Adrenal gland (tissue), 12 donors: ENCODE results near the gene SCARF2. TPM values are rescaled to one million over a fixed set of nuclear protein-coding genes. Genes with fewer than 3 reads are reported as not detected.
"Not testable (repeated sequence)": the region's sequence is repeated elsewhere in the genome, so short reads cannot be mapped to it uniquely, and the experiment has no call there.

Source experiments
- DNase-seq, 7 donors: peaks; one replicate each; pipeline ENCODE4 v3.0.0-alpha.2; 2019 to 2020
- H3K27ac ChIP-seq, 5 donors: fragments of 200-600 bp; sonication (generic) in 4 of 5; 1 replicate in 3 of 5; 2 replicates in 2 of 5; pipeline versions ENCODE4 v1.5.1 to v1.8.0; 2016 to 2020; ENCODE audit warnings: mild to moderate bottlenecking in 1 of 5
- H3K27me3 ChIP-seq: fragments of 200-600 bp; 2 replicates; pipeline ENCODE4 v1.8.0; 2021
- H3K36me3 ChIP-seq, 2 donors: fragments of 200-600 bp; replicated peaks in 1 of 2; 1 replicate in 1 of 2; 2 replicates in 1 of 2; pipeline versions ENCODE4 v1.5.1 to v1.8.0; 2018 to 2022
- H3K4me1 ChIP-seq, 2 donors: fragments of 200-600 bp; replicated peaks in 1 of 2; 1 replicate in 1 of 2; 2 replicates in 1 of 2; pipeline versions ENCODE4 v1.5.1 to v1.8.0; 2018 to 2021
- H3K4me3 ChIP-seq, 4 donors: fragments of 200-600 bp; sonication (generic) in 3 of 4; one replicate each; pipeline ENCODE4 v1.5.1; 2016 to 2018
- H3K9me3 ChIP-seq, 3 donors: fragments of 200-600 bp; sonication (generic) in 1 of 3; replicated peaks in 1 of 3; 1 replicate in 2 of 3; 2 replicates in 1 of 3; pipeline versions ENCODE4 v1.5.1 to v1.8.0; 2016 to 2021
- CTCF ChIP-seq, 6 experiments: fragments of 450-650 bp in 4 of 6; fragments of 200-600 bp in 2 of 6; sonication (generic) in 1 of 6; IDR thresholded peaks; 1 replicate in 5 of 6; 2 replicates in 1 of 6; pipeline versions ENCODE4 v1.5.1 to v1.8.0; 2016 to 2021; ENCODE audit warnings: antibody characterized with exemption in 6 of 6, mild to moderate bottlenecking in 2 of 6, moderate library complexity in 1 of 6
- POLR2A ChIP-seq, 2 donors: fragments of 450-650 bp; IDR thresholded peaks; one replicate each; pipeline ENCODE4 v1.6.1; 2017; ENCODE audit warnings: antibody characterized with exemption in 2 of 2, mild to moderate bottlenecking in 2 of 2, moderate library complexity in 1 of 2
- WGBS, 4 donors: extraction: QIAGEN DNeasy Blood & Tissue Kit in 2 of 4; methylation state at CpG; one replicate each; pipeline versions ENCODE4 v1.1.5 to v1.1.7; 2013 to 2017; 5-methylcytosine and 5-hydroxymethylcytosine counted together
- intact Hi-C, 2 donors: fragments of 100-400 bp; cut with DNase I; formaldehyde crosslinking; loops; one replicate each; pipeline versions ENCODE4 v1.14.1 to v1.15.0; 2022 to 2023
- polyA plus RNA-seq, 3 donors: library from polyadenylated mRNA; stranded (reverse); fragments of 200-250 nt in 2 of 3; fragments of 350-450 nt in 1 of 3; fragmentation: Illumina TruSeq in 1 of 3; extraction: RNeasy Lipid Tissue Mini Kit (QIAGEN cat#74804) in 1 of 3; gene quantifications; one replicate each; pipeline ENCODE4 v1.2.3, GENCODE V29; 2013 to 2014
- total RNA-seq, 9 donors: library from RNA; depleted of rRNA in 4 of 9; stranded (reverse); fragments of >200 nt in 4 of 9; fragments of 120-200 nt in 1 of 9; fragmentation: NEBNext Ultra II Directional in 1 of 9; extraction: Animal tissue kit (Norgen Biotek cat#: 25700) in 1 of 9; gene quantifications; one replicate each; pipeline versions ENCODE4 v1.1.0 to v1.2.4, GENCODE V29; 2013 to 2023
- donor health status: healthy with polysubstance abuse.
- donor health status: Bipolar disorder and iron deficiency.
- donor health status: DM: yes; HTN: yes; CAD: no.
- donor health status: DM: no; HTN: no; CAD: no.
- donor health status: DM: no; HTN: no; CAD: no.
- donor health status: DM: yes; HTN: yes; CAD: no.

The SCARF2 gene
- total and polyA plus RNA-seq, 12 donors: 0.92 to 45.3 (median 7.4) TPM

- H3K27me3 ChIP-seq: no peaks in the 10 kb centered on the region
- intact Hi-C loops: no loop called here
- no peak overlapping the region for H3K4me3 ChIP-seq
- 90 to 92% (median 92%) methylated on average over 8 to 9 of the region's 9 CpGs for WGBS, 4 donors
- H3K27ac ChIP-seq: no peak overlapping the region
- H3K4me1 ChIP-seq: peaks cover 0 to 2% of the 10 kb centered on the region in 2 donors
- no peaks in the 10 kb centered on the region for H3K36me3 ChIP-seq
- TF ChIP-seq CTCF (IDR thresholded peaks at IDR 0.05) (no peak), POLR2A (IDR thresholded peaks at IDR 0.05) (no peak)
- DNase-seq: no peak
- H3K9me3 ChIP-seq: no peaks in the 10 kb centered on the region
Measured at GRCh38 chr22:20413217-20414058, 24.2 kb downstream of the SCARF2 start.

- H3K27ac ChIP-seq: no peak overlapping the region
- peak in 1 of 7 donors; percentile 6 for DNase-seq
- intact Hi-C loops: no loop called here
- no peak overlapping the region for H3K4me3 ChIP-seq
- H3K36me3 ChIP-seq: no peaks in the 10 kb centered on the region
- no peaks in the 10 kb centered on the region for H3K27me3 ChIP-seq
- H3K4me1 ChIP-seq: no peaks in the 10 kb centered on the region
- WGBS, 4 donors: 62 to 66% (median 62%) methylated on average over 10 of the region's 10 CpGs
- TF ChIP-seq CTCF (IDR thresholded peaks at IDR 0.05): no peak
- no peak for TF ChIP-seq POLR2A (IDR thresholded peaks at IDR 0.05)
- no peaks in the 10 kb centered on the region for H3K9me3 ChIP-seq
Measured at GRCh38 chr22:20412474-20413216, 25.0 kb downstream of the SCARF2 start.

DNA sequence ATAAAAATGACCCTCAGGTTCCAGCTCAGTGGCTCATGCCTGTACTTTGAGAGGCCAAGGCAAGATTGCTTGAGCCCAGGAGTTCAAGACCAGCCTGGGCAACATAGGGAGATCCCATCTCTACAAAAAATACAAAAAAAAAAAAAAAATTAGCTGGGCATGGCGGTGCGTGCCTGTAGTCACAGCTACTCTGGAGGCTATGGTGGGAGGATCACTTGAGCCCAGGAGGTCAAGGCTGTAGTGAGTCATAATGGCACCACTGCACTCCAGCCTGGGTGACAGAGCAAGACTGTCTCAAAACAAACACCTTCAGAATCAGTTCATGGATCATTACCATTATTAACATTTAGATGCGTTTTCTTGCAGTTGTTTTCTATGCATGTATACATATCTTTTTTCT lies 28.2 kb downstream of the SCARF2 start:
- intact Hi-C loops, H3K4me3 ChIP-seq: not testable (repeated sequence)
- 79 to 100% (median 88%) methylated on average over 3 of the region's 3 CpGs for whole genome bisulfite sequencing, 4 donors

GRCh38 chr22:20408891-20409290 lies 28.7 kb downstream of the SCARF2 start:
- intact Hi-C loops: no loop called here
- WGBS, 4 donors: 94 to 100% (median 97%) methylated on average over 4 of the region's 4 CpGs
- Histone ChIP-seq H3K27ac (no peak overlapping the region), H3K36me3 (peaks cover 0 to 18% of the 10 kb centered on the region in 2 donors), H3K4me3 (no peak overlapping the region), H3K27me3 (no peaks in the 10 kb centered on the region), H3K4me1 (no peaks in the 10 kb centered on the region), H3K9me3 (no peaks in the 10 kb centered on the region)
- TF ChIP-seq POLR2A (IDR thresholded peaks at IDR 0.05): no peak
- TF ChIP-seq CTCF (IDR thresholded peaks at IDR 0.05): no peak
- peak in 1 of 7 donors; percentile 35 for DNase-seq

More for the DNA sequence above, 28.2 kb downstream of the SCARF2 start:
- H3K27ac ChIP-seq, H3K9me3 ChIP-seq, H3K4me1 ChIP-seq, H3K27me3 ChIP-seq: not testable (repeated sequence)
- peaks cover 0 to 18% of the 10 kb centered on the region in 2 donors for H3K36me3 ChIP-seq
- DNase-seq: peak in 2 of 7 donors; percentile 9 to 14
